ENCODE results near the gene PLPPR1.
A peak's percentile ranks its signal among the peaks of the same experiment; 100 is the strongest.
"Not testable (repeated sequence)": the region's sequence is repeated elsewhere in the genome, so short reads cannot be mapped to it uniquely, and the experiment has no call there.

Gene PLPPR1

DNA sequence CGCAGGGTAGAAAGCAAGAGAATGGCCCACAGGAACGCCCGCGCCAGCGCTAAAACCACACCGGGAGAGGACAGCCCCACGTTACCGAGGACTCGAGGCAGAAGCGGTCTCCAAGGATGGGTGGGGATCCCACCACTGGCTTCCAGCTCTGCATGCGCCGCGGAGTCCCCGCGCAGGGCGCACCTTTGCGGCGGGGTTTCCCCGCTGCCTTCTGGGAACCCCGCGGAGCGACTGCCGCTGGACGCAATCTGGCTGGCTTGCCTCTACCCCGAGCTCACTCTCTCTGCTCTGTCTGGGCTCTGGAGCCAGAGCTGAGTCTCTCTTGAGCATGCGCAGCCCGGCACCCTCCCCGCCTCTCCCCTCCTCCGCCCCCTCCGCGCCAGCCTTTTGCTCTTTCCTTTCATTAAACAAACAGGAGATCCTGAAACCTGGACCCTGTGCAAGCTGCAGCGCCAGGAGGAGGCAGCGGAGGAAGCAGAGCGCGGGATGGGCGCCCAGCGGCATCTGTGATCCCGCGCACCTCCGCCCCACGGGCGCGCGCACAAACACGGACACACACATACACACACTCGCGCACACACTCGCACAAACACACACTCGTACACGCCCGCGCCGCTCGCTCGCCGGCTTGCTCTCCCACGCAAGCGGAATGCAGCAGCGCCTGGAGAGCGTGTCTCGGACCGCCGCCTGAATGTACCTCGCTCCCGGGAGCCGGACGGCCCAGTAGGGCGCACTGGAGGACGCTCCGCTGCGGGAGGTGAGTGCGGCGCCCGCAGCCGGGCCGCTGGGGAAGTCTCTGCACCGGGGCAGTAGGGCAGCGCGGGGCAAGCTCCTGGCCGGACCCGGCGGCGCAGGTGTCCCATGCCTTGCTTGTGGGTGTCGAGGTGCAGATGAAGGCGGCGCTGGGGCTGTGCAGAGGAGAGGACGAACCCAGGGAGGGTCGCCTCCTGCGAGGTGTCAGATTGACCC is at the start of gene PLPPR1:
TSS of gene PLPPR1 (plus strand) at position 382 of the 969 bp plus-strand sequence.
- peak; percentile 86 for DNase-seq

GRCh38 chr9:100989731-100990130 is 38.8 kb upstream of the PLPPR1 start:
- DNase-seq = no peak

- no peak for DNase-seq
These were observed 37.7 kb upstream of the PLPPR1 start for GRCh38 chr9:100990605-100991381.

DNA sequence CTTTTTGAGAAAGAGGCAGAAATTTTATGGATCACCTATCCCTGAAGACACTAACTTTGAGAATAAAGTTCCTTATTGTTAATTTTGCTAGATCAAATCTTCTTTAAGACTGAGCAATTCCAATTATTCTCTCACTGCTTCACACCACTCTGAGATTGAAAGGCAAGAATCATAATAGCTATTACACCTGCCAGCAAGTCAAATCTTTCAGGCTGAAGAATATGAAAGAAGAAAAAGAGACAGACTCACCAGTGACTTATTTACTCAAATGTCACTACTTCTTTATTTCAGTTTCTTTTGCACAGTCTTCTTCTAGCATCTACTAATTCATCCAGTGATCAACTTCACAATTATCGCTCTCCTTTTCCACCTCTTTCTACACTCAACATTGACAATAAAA is 35.9 kb upstream of the PLPPR1 start:
- DNase-seq = no peak

- DNase-seq = no peak
These were observed 28.5 kb upstream of the PLPPR1 start for GRCh38 chr9:100999906-101000544.

DNA sequence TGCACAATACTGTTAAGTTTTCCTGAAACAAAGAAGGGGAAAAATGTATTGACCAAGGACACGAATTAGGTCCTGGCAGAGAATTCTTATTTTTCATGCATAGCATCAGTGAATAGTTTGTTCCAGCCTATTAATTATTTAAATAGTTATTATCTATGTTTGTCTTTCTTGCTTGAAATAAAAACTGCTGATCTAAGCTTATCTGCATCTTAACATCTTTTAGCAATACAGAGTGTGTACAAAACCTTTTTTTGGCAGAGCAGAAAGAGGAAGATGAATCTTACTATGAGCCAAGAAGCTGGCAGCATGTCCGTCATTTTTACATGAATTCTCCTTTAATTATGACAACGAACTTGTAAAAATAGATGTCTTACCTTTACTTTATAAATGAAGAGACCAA is 23.3 kb upstream of the PLPPR1 start:
- no peak for DNase-seq

GRCh38 chr9:101014566-101014965 is 14.0 kb upstream of the PLPPR1 start:
- DNase-seq = no peak

DNA sequence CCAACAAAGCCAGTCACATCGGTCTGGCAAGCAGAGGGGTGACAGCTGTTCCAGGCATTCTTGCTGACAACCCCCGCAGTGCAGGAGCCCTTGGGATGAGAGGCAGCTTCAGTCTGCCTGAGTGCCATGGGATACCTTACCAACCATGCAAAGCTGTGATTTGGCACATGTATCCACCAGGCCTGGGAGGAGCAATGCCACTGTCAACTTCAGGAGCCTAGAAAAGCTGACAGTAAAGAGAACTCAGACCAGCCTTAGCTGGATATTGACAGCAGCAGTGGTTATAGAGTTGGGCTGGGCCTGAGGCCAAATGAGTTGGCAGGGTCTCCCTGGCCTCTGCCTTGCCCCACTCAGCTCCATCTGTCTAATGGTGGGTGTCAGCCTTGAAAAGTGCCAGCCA is 10.1 kb upstream of the PLPPR1 start:
- DNase-seq = peak; percentile 80

DNA sequence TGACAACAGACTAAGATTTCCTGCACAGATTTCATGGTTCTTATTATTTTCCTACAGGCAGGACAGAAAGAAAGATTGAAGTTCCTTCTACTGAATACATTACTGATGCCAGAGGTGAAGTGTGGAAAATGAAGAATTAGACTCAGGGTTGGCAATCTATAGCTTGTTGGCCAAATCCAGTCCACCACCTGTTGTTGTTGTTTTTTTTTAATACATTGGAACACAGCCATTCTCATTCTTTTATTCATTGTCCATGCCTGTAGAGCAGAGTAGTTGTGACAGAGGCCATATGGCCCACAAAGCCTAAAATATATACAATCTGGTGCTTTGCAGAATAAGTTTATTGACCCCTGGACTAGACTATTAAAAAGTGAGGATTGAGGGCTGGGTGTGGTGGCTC is 5.8 kb upstream of the PLPPR1 start:
- no peak for DNase-seq

DNA sequence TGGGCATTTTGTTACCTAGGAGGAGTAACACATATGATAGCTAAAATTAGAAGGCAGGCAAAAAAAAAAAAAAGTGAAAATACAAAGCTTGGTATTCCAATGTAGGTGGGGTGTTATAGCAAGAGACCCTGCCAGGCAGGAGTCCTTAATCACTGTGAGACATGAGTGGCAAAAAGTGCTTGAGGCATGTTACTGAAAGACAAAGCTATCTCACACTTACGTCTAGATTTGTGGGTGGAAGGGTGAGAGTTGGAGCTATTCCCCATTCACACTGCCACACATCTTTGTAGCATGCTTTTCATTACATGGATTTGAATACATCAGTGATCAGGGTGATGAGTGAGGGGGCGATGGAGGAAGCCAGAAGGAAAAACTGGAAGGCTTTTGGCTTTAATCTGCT is 2.6 kb upstream of the PLPPR1 start:
- DNase-seq = no peak

DNA sequence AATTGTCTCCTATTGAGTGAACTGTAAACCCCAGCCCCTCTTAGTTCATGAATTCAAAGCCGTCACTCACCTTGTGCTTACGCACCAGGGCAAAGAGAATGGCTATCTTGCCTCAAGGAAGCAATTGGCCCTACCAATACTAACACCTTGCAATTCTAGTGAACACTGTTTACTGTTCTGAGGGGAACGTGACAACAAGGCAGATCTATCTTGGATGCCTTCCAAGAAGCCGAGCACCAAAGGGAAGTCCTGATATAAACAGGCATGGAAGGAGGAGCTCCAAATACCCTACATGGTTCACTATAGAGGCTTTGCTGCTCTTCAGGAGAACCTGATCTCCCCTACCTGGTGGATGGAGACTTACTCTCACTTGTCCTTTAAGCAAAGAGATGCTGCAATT is 1.7 kb upstream of the PLPPR1 start:
- peak; percentile 91 for DNase-seq

- DNase-seq = no peak
These were observed 1.3 kb upstream of the PLPPR1 start for GRCh38 chr9:101027236-101027635.

DNA sequence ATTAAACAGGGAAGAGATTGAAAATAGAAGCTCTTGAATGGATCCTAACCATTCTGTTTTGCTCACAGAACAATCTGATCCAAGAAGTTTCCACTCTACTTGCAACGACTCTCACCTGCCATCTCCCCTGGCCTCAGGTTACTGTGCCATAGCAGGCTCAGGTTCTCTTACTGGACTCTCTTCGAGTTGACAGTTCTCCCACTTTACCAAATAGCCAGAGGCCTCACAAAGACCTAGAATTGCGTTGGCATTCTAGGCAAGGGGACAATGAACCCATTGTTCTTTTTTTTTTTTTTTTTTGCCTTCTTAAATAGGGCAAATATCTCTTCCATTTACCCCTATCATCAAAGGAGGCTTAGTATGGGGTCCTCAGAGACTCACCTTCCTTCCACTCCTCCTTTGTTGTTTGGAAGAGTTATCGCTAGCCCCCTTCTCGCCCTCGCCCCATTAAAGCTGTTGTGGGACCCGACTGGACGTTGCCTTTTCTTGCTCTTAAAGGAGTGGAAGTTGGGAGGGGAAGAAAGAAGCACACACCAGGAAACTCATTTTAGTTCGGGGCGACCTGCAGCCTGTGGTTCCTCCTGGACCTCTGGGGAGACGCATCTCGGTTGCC is 688 bp upstream of the PLPPR1 start:
- DNase-seq = no peak

DNA sequence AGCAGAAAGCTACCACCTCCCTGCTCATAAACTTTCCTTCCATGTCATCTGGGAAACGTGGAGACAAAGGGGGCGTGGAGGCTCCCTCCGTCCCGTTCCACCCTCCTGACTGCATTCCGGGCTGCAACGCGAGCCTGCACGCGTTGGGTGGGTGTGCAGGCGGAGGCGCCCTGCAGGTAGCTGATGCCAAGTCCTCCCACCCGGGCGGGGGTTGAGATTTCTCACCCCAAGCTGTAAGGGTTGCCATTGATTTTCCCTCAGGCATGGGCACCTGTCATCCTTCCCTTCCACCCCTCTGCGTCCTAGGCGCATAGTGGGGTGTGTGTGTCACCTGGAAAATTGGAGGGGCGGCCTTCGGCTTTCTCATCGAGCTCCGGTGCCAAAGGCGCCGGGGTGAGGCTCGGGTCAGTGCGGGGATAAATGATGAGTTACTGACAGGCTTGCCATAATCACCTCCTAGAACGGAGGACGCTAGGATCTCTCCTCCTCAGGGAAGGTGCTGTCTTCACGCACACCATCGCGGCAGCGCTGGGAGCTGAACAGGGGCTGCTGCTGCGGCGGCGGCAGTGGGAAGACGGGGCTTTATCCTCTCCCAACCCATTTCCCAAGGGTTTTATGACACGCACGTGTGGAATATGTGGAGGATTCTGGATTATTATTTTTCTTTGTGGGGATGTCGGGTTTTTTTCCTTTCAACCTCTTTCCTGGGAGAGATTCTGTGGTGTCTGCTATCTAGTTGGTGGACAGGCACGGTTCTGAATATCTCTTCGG is 973 bp downstream of the PLPPR1 start:
- peak; percentile 12 for DNase-seq

DNA sequence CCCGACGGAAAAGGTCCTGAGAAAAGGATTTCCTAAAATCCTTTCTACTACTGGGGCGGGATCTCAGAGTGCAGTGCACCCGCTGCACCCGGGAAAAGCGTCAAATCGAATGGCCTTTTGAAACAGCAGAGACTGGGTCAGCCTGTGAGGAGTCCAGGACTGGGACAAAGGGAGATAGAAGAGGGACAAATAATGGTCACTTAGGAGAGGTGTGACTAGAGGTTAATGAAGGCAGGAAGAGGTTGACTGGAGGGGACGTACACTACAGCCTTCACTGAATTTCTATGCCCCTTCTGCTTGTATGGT is 1.5 kb downstream of the PLPPR1 start:
- no peak for DNase-seq

DNA sequence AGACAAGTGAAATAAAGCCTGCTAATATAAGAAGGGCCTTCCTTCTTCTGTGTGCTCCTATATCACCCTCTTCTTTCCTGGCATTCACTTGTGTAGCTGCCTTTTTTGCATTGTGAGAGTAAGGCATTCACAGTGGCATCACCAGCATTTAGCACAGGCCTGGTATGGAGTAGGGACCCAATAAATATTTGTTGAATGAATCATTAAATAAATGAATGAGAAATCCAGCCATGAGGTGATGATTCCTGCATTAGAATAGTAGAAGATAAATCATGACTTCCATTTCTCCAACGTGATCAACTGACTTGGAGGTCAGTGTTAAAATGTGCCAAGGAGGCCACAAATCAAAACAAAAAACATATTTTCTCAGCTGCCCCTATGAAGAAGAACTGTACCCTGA is 3.9 kb downstream of the PLPPR1 start:
- no peak for DNase-seq

DNA sequence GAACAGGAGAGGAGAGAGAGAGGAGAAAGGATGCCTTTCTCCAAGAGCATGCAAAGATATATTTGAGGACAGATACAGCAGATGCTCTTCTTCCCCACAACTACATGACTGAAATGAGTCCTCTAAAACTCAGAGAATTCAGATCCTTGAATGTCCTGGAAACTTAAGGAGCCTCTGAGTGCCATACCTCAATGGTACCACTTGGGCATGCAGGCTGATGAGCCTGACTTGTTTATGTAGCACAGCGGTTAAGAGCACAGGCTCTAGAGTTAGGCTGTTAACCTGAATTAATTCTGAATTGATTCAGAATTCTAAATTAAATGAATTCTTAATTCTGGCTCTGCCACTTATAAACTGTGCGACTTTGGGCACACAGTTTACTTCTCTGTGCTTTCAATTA is 5.7 kb downstream of the PLPPR1 start:
- DNase-seq = no peak

DNA sequence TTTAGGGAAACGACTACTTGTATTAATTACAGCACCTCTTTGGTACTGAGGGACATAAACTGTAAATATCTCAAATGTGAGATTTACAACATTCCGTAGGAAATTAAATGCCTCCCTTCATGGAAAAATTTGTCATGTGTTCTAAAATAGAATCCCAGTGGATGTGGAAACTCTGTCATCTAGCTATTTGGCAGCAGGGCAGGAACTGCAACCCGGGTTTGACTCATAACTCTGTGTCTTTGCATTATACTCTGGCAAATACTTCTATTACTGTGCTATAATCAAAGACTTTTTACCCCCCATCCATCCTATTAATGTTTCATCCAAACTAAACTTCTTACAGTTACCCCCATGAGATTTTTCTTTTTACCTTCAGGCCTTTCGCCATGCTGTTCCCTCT is 6.6 kb downstream of the PLPPR1 start:
- DNase-seq = no peak

DNA sequence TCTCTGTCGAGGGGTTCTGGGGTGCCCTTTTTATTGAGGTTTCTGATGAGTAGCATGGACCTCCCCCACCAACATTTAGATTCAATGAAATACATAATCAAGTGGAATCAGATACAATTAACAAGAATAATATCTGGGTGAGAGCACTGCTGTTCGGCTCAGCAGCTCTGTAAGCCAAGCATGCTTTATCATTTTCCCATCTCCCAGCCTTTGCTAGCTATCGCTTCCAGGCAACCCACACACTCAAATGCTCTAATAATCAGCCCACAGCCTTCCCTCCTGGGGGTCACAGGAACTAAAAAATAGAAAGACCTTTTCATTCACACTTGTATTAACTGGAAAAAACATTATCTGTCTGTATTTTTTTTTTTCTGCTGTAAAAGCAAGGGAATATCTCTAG is 8.9 kb downstream of the PLPPR1 start:
- no peak for DNase-seq

GRCh38 chr9:101038488-101038887 is 10.0 kb downstream of the PLPPR1 start:
- DNase-seq = no peak

DNA sequence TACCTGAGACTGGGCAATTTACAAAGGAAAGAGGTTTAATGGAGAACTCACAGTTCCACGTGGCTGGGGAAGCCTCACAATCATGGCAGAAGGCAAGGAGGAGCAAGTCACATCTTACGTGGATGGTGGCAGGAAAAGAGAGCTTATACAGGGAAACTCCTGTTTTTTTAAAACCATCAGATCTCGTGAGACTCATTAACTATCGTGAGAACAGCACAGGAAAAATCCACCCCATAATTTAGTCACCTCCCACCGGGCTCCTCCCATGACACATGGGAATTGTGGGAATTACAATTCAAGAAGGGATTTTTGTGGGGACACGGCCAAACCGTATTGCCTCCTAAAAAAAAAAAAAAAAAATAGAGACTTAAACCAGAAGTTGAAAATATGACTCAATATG is 11.1 kb downstream of the PLPPR1 start:
- not testable (repeated sequence) for DNase-seq

DNA sequence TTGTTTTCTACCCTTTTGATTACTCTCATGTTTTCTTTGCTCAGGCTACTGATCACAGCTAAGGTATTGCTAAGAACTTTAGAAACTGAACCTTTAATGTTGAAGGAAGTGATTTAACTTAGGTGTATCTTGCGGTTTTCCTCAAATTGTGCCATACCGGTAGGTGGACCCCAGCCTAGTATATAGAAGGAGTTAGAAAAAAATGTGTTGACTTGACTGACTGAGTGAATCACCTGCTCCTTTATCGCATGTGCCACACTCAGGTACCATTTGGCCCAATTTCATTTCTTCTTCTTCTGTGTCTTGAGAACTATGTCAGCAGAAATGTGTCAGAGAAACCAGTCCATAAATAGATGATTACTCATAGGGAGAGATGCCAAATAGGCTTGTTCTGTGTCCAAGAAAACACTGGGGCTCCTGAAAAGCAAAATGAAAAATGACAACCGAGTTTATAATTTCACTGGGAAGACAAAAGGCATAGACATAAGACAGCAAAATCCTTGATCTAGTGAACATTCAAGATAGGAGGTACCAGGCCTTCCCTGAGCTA is 19.4 kb downstream of the PLPPR1 start:
- no peak for DNase-seq

Measured in NCI-H1105 treated with DMSO at 0.1 percent for 48 hours (cell line).